HEK293T (cell line): Measurements from ENCODE around the gene RBM8A.
A peak's percentile ranks its signal among the peaks of the same experiment; 100 is the strongest.

Experiments
- CTCF ChIA-PET: fragments of 350-600 bp; formaldehyde crosslinking; extraction: SDS; loops from one replicate; lab custom pipeline; 2021; ENCODE audit warnings: antibody characterized with exemption, inconsistent platforms; lab: Yijun Ruan, JAX
- POLR2A ChIA-PET: fragments of 350-600 bp; formaldehyde crosslinking; extraction: SDS; loops from one replicate; lab custom pipeline; 2020; ENCODE audit warnings: antibody characterized with exemption, inconsistent platforms; lab: Yijun Ruan, JAX
- DNase-seq: peaks from one replicate; pipeline ENCODE4 v3.0.0; 2012; ENCODE audit warnings: mixed read lengths; ENCODE audit errors: extremely low spot score
- ARNT ChIP-seq: fragments of 450-650 bp; IDR thresholded peaks from 2 replicates; pipeline ENCODE4 v1.6.1; 2017; ENCODE audit warnings: mild to moderate bottlenecking
- BHLHE40 ChIP-seq: fragments of 450-650 bp; IDR thresholded peaks from 2 replicates; pipeline ENCODE4 v1.6.1; 2016; ENCODE audit warnings: mild to moderate bottlenecking, moderate library complexity, borderline replicate concordance
- CTBP1 ChIP-seq: fragments of 450-650 bp; IDR thresholded peaks from 2 replicates; pipeline ENCODE4 v1.6.1; 2016; ENCODE audit warnings: borderline replicate concordance
- ELF4 ChIP-seq: fragments of 450-650 bp; IDR thresholded peaks from 2 replicates; pipeline ENCODE4 v1.6.1; 2017; ENCODE audit warnings: antibody characterized with exemption
- FOXA1 ChIP-seq: fragments of 450-650 bp; IDR thresholded peaks from 2 replicates; pipeline ENCODE4 v1.6.1; 2016; ENCODE audit warnings: mild to moderate bottlenecking
- FOXK2 ChIP-seq: fragments of 450-650 bp; IDR thresholded peaks from 2 replicates; pipeline ENCODE4 v1.6.1; 2016; ENCODE audit warnings: mild to moderate bottlenecking
- FOXM1 ChIP-seq: fragments of 450-650 bp; IDR thresholded peaks from 2 replicates; pipeline ENCODE4 v1.6.1; 2017; ENCODE audit warnings: mild to moderate bottlenecking, borderline replicate concordance
- HDGF ChIP-seq: fragments of 450-650 bp; IDR thresholded peaks from 2 replicates; pipeline ENCODE4 v1.6.1; 2017; ENCODE audit warnings: antibody characterized with exemption, borderline replicate concordance
- L3MBTL2 ChIP-seq: fragments of 450-650 bp; conservative IDR thresholded peaks from 2 replicates; pipeline ENCODE4 v1.6.1; 2016; ENCODE audit warnings: mild to moderate bottlenecking
- LEF1 ChIP-seq: fragments of 450-650 bp; IDR thresholded peaks from 2 replicates; pipeline ENCODE4 v1.6.1; 2017; ENCODE audit warnings: mild to moderate bottlenecking, borderline replicate concordance
- NFRKB ChIP-seq: fragments of 450-650 bp; IDR thresholded peaks from 2 replicates; pipeline ENCODE4 v1.6.1; 2016; ENCODE audit warnings: mild to moderate bottlenecking, moderate library complexity
- PKNOX1 ChIP-seq: fragments of 450-650 bp; IDR thresholded peaks from 2 replicates; pipeline ENCODE4 v1.6.1; 2016
- SP1 ChIP-seq: fragments of 450-650 bp; IDR thresholded peaks from 2 replicates; pipeline ENCODE4 v1.6.1; 2017
- SUZ12 ChIP-seq: fragments of 450-650 bp; IDR thresholded peaks from 2 replicates; pipeline ENCODE4 v1.6.1; 2016; ENCODE audit warnings: mild to moderate bottlenecking
- TARDBP ChIP-seq: fragments of 450-650 bp; IDR thresholded peaks from 2 replicates; pipeline ENCODE4 v1.6.1; 2016
- ZNF384 ChIP-seq: fragments of 450-650 bp; IDR thresholded peaks from 2 replicates; pipeline ENCODE4 v1.6.1; 2016

Gene RBM8A

GRCh38 chr1:145886816-145887215, 40.5 kb downstream of the RBM8A start:
- DNase-seq: no peak
- ChIA-PET CTCF (interaction anchor here (0.6 to 2.7 kb wide), 3 partner anchors 41 to 141 kb away, joined by 4 to 8 read pairs (median 4); partner anchors contain the start of gene NUDT17), POLR2A (interaction anchor here (2.8 kb wide), 1 partner anchor 28 kb away, joined by 16 read pairs; the partner anchor contains the start of gene PIAS3)
- TF ChIP-seq FOXK2 (no peak), FOXM1 (no peak), ARNT (no peak), ZNF384 (no peak), NFRKB (no peak), SUZ12 (no peak), FOXA1 (no peak), PKNOX1 (no peak), L3MBTL2 (no peak), TARDBP (no peak), CTBP1 (no peak), HDGF (no peak), LEF1 (no peak), ELF4 (no peak), SP1 (no peak), BHLHE40 (no peak)

- TF ChIP-seq LEF1 (no peak), CTBP1 (no peak), ZNF384 (peak; percentile 62)
- ChIA-PET CTCF (interaction anchor here (0.6 to 2.7 kb wide), 6 partner anchors 21 to 141 kb away, joined by 3 to 8 read pairs (median 4); partner anchors contain the start of genes NUDT17 and PIAS3), POLR2A (interaction anchor here (1.0 to 2.8 kb wide), 2 partner anchors 27 to 78 kb away, joined by 4 to 16 read pairs; partner anchors contain the start of genes ANKRD34A, PIAS3 and POLR3GL)
- DNase-seq: no peak
These were observed 40.9 kb downstream of the RBM8A start for GRCh38 chr1:145886390-145886789.

- CTCF ChIA-PET: interaction anchor here (0.6 to 2.7 kb wide), 5 partner anchors 22 to 82 kb away, joined by 3 to 8 read pairs (median 4); partner anchors contain the start of genes ITGA10, NUDT17 and PIAS3
- DNase-seq: peak; percentile 95
- POLR2A ChIA-PET: interaction anchor here (1.0 to 2.8 kb wide), 2 partner anchors 27 to 78 kb away, joined by 4 to 16 read pairs; partner anchors contain the start of genes ANKRD34A, PIAS3 and POLR3GL
- peak; percentile 46; the same call in 1 of the 2 replicates for TF ChIP-seq PKNOX1
- TF ChIP-seq SP1: peak; percentile 41; the same call in 1 of the 2 replicates
- TF ChIP-seq NFRKB: no peak
These were observed 41.5 kb downstream of the RBM8A start, which contains the start of gene ANKRD35 for GRCh38 chr1:145885738-145886287. ANKRD35 (minus strand) TSS chr1:145885866; CDS start chr1:145885758, 108 bp downstream.

GRCh38 chr1:145884675-145885074, 42.6 kb downstream of the RBM8A start:
- no peak for TF ChIP-seq LEF1
- no peak for TF ChIP-seq CTBP1
- TF ChIP-seq TARDBP: no peak
- TF ChIP-seq SUZ12: no peak
- TF ChIP-seq ARNT: no peak
- TF ChIP-seq ELF4: no peak
- no peak for TF ChIP-seq ZNF384
- TF ChIP-seq BHLHE40: no peak
- no peak for TF ChIP-seq FOXK2
- no peak for TF ChIP-seq FOXM1
- no peak for TF ChIP-seq FOXA1
- no peak for TF ChIP-seq HDGF
- no peak for TF ChIP-seq L3MBTL2
- TF ChIP-seq NFRKB: no peak
- TF ChIP-seq SP1: no peak
- TF ChIP-seq PKNOX1: no peak
- ChIA-PET POLR2A (interaction anchor here (0.6 kb wide), 1 partner anchor 26 kb away, joined by 3 read pairs; the partner anchor contains the start of gene PIAS3), CTCF (no interaction called here)
- no peak for DNase-seq

- POLR2A ChIA-PET: interaction anchor here (0.8 to 2.1 kb wide), 4 partner anchors 12 to 85 kb away, joined by 3 to 10 read pairs (median 5); partner anchors contain the start of genes ANKRD34A, PIAS3, POLR3GL and RBM8A
These were observed 47.5 kb downstream of the RBM8A start for GRCh38 chr1:145879775-145880174.

GRCh38 chr1:145878724-145879123, 48.6 kb downstream of the RBM8A start:
- TF ChIP-seq SUZ12 (no peak), ELF4 (no peak), BHLHE40 (no peak), ARNT (no peak), L3MBTL2 (no peak), LEF1 (no peak), HDGF (no peak), PKNOX1 (no peak), FOXA1 (no peak), SP1 (no peak), TARDBP (no peak), ZNF384 (no peak)
- POLR2A ChIA-PET: interaction anchor here (1.3 to 2.1 kb wide), 3 partner anchors 13 to 86 kb away, joined by 3 to 10 read pairs (median 6); partner anchors contain the start of genes ANKRD34A, PIAS3 and POLR3GL
- DNase-seq: no peak

More at GRCh38 chr1:145879775-145880174, 47.5 kb downstream of the RBM8A start:
- TF ChIP-seq BHLHE40: no peak
- TF ChIP-seq CTBP1: no peak
- TF ChIP-seq LEF1: no peak
- DNase-seq: no peak
- CTCF ChIA-PET: interaction anchor here (0.7 to 4.1 kb wide), 5 partner anchors 12 to 75 kb away, joined by 3 to 22 read pairs (median 4); partner anchors contain the start of gene NUDT17

More at GRCh38 chr1:145878724-145879123, 48.6 kb downstream of the RBM8A start:
- CTCF ChIA-PET: interaction anchor here (3.2 to 4.1 kb wide), 2 partner anchors 13 to 33 kb away, joined by 11 to 22 read pairs; partner anchors contain the start of gene NUDT17
